GM12872 (cell line): ENCODE measurements around the gene PRKCH.

Experiments used
- TF ChIP-seq, protein P1 (sequence below): IDR thresholded peaks from 3 replicates; pipeline ENCODE4 v1.5.1; 2011; ENCODE audit warnings: low read depth, mild to moderate bottlenecking, low read length, moderate library complexity; ENCODE audit not compliant: insufficient read depth

Gene PRKCH

GRCh38 chr14:61533513-61534255 lies 212.3 kb downstream of the PRKCH start:
- TF ChIP-seq, protein P1, sequence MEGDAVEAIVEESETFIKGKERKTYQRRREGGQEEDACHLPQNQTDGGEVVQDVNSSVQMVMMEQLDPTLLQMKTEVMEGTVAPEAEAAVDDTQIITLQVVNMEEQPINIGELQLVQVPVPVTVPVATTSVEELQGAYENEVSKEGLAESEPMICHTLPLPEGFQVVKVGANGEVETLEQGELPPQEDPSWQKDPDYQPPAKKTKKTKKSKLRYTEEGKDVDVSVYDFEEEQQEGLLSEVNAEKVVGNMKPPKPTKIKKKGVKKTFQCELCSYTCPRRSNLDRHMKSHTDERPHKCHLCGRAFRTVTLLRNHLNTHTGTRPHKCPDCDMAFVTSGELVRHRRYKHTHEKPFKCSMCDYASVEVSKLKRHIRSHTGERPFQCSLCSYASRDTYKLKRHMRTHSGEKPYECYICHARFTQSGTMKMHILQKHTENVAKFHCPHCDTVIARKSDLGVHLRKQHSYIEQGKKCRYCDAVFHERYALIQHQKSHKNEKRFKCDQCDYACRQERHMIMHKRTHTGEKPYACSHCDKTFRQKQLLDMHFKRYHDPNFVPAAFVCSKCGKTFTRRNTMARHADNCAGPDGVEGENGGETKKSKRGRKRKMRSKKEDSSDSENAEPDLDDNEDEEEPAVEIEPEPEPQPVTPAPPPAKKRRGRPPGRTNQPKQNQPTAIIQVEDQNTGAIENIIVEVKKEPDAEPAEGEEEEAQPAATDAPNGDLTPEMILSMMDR, result no peak

GRCh38 chr14:61535032-61535431 lies 213.7 kb downstream of the PRKCH start:
- TF ChIP-seq, protein P1, result no peak

GRCh38 chr14:61535458-61535857 lies 214.1 kb downstream of the PRKCH start:
- TF ChIP-seq, protein P1, result no peak

GRCh38 chr14:61536661-61537562 lies 215.5 kb downstream of the PRKCH start:
- TF ChIP-seq, protein P1, result no peak

GRCh38 chr14:61537563-61538463 lies 216.4 kb downstream of the PRKCH start:
- TF ChIP-seq, protein P1, result no peak

- TF ChIP-seq, protein P1, result no peak
These were observed 217.2 kb downstream of the PRKCH start for GRCh38 chr14:61538464-61539022.
